Measurements from ENCODE around the gene ALDH2. TPM values are rescaled to one million over a fixed set of nuclear protein-coding genes. Genes with fewer than 3 reads are reported as not detected.

ALDH2 gene
- total and polyA plus RNA-seq, 8 donors: 22.3 to 80.2 (median 40.6) TPM

DNA sequence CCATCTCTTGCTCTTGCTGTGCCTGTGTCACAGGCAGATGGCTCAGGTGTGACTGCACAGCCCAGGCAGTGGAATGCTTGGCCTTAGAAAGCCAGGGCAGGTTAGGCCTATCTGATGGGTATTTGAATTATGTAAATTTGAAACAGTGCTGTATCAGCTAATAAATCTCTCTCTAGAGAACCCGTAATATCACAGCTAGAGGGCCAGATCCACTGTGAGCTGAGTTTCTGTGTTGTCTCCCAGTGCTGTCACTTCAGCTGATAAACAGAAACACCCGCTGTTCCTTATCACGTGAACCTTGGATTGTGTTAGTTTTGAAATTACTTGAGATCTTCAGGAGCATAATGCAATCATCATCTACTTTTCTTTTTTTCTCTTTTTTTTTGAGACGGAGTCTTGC is 21.5 kb upstream of the ALDH2 start:
- intact Hi-C loops (cut with DNase I): no loop called here
- FAIRE-seq (no peak), DNase-seq (no peak), ATAC-seq (no peak)
- TF ChIP-seq, protein P1, sequence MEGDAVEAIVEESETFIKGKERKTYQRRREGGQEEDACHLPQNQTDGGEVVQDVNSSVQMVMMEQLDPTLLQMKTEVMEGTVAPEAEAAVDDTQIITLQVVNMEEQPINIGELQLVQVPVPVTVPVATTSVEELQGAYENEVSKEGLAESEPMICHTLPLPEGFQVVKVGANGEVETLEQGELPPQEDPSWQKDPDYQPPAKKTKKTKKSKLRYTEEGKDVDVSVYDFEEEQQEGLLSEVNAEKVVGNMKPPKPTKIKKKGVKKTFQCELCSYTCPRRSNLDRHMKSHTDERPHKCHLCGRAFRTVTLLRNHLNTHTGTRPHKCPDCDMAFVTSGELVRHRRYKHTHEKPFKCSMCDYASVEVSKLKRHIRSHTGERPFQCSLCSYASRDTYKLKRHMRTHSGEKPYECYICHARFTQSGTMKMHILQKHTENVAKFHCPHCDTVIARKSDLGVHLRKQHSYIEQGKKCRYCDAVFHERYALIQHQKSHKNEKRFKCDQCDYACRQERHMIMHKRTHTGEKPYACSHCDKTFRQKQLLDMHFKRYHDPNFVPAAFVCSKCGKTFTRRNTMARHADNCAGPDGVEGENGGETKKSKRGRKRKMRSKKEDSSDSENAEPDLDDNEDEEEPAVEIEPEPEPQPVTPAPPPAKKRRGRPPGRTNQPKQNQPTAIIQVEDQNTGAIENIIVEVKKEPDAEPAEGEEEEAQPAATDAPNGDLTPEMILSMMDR (IDR thresholded peaks at IDR 0.05): no peak
- Histone ChIP-seq H3K9me3 (no peaks in the 10 kb centered on the region), H3K4me1 (peaks cover 0 to 17% (median 15%) of the 10 kb centered on the region in 3 donors), H3K27me3 (no peaks in the 10 kb centered on the region), H3K36me3 (peaks cover 0 to 45% (median 3%) of the 10 kb centered on the region in 3 donors), H3K4me3 (no peak overlapping the region), H3K27ac (no peak overlapping the region)
- WGBS, 2 donors: 72 to 76% methylated on average over 4 of the region's 4 CpGs

DNA sequence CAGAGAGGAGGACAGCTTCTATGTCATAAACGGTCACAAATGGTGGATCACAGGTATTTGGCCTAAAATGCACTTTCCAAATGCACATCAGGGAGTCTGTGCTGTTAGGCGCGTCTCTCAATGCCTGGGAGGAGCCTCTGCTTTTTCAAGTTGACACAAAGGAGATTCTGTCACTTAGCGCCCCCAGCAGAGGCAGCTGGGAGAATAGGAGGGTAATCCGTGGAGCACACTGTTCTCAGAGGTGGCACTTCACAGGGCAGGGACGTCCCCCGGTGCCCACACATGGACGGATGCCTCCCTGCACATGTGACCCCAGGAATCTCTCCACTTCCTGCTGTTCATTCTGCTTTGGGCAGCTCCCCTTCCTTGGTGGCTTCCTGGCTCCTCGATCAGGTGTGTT is 19.4 kb upstream of the ALDH2 start:
- TF ChIP-seq, protein P1 (IDR thresholded peaks at IDR 0.05): no peak
- Histone ChIP-seq H3K36me3 (peaks cover 0 to 53% (median 3%) of the 10 kb centered on the region in 3 donors), H3K9me3 (no peaks in the 10 kb centered on the region), H3K27ac (no peak overlapping the region), H3K4me1 (no peaks in the 10 kb centered on the region), H3K4me3 (no peak overlapping the region), H3K27me3 (no peaks in the 10 kb centered on the region)
- intact Hi-C loops (cut with DNase I): no loop called here
- DNase-seq (no peak), ATAC-seq (no peak), FAIRE-seq (no peak)
- WGBS, 2 donors: 81 to 87% methylated on average over 9 of the region's 9 CpGs

DNA sequence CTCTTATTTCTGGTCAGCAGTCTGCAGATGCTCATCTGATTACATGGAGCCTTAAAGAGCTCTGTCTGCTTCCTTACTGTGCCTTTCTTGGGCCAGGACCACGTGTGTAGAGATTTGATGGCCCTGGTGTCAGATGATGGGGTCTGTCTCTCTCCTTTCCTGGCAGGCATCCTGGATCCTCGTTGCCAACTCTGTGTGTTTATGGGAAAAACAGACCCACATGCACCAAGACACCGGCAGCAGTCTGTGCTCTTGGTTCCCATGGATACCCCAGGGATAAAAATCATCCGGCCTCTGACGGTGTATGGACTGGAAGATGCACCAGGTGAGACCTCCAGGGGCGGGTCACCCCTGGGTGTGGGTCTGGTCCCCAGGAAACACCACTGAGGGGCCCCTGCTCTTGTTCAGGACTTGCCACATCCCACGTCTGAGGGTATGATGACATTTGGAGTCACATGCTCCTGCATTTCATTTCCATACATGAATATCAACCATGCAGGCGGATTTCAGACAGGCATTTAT is 18.5 kb upstream of the ALDH2 start:
- 78 to 81% methylated on average over 8 of the region's 8 CpGs for WGBS, 2 donors
- no peak overlapping the region for H3K4me3 ChIP-seq
- FAIRE-seq (no peak), ATAC-seq (no peak), DNase-seq (no peak)
- no peaks in the 10 kb centered on the region for H3K9me3 ChIP-seq
- no peaks in the 10 kb centered on the region for H3K4me1 ChIP-seq
- no peak overlapping the region for H3K27ac ChIP-seq
- H3K27me3 ChIP-seq: no peaks in the 10 kb centered on the region
- TF ChIP-seq, protein P1 (IDR thresholded peaks at IDR 0.05): no peak
- H3K36me3 ChIP-seq: peaks cover 0 to 53% (median 3%) of the 10 kb centered on the region in 3 donors
- intact Hi-C loops (cut with DNase I): no loop called here

DNA sequence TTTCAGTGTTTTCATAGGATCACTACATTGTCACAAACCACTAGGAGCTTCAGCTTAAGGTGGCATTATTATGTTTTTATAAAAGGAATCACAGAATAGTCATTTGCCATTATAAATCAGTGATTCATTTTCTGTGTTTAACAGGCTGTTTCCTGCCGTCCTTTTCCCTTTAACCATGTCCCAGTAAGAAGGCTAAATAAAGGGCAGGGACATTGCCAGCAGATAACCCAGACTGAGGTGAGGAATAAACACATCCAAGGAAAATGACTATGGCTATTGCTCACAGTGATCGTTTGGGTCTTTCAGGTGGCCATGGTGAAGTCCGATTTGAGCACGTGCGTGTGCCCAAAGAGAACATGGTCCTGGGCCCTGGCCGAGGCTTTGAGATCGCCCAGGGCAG is 17.9 kb upstream of the ALDH2 start:
- TF ChIP-seq, protein P1 (IDR thresholded peaks at IDR 0.05): no peak
- no peaks in the 10 kb centered on the region for H3K27me3 ChIP-seq
- no peak for ATAC-seq
- peaks cover 0 to under 1% (median 0%) of the 10 kb centered on the region in 3 donors for H3K4me1 ChIP-seq
- no peaks in the 10 kb centered on the region for H3K9me3 ChIP-seq
- DNase-seq: no peak
- peaks cover 0 to 53% (median 3%) of the 10 kb centered on the region in 3 donors for H3K36me3 ChIP-seq
- intact Hi-C loops (cut with DNase I): no loop called here
- H3K4me3 ChIP-seq: no peak overlapping the region
- no peak overlapping the region for H3K27ac ChIP-seq
- FAIRE-seq: no peak
- 88 to 91% methylated on average over 7 of the region's 7 CpGs for WGBS, 2 donors

DNA sequence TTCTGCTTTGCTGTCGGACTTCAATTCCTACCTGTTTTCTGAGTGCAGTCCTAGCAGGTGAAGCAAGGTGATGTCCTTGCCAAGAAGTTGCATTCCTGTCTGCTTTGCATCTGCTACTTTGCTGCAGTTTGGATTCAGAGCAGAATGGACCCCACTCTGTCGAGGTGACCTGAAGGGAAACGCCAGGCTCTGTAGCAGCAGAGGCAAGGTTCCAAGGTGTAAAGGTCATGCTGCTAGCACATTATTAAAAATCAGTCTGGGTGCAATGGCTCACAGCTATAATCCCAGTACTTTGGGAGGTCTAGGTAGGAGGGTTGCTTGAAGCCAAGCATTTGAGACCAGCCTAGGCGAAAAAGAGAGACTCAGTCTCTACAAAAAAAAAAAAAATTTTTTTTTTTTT is 17.3 kb upstream of the ALDH2 start:
- Histone ChIP-seq H3K36me3 (peaks cover 0 to 53% (median 3%) of the 10 kb centered on the region in 3 donors), H3K27ac (no peak overlapping the region), H3K4me1 (peaks cover 0 to 3% (median 0%) of the 10 kb centered on the region in 3 donors), H3K9me3 (no peaks in the 10 kb centered on the region), H3K27me3 (no peaks in the 10 kb centered on the region), H3K4me3 (no peak overlapping the region)
- no peak for DNase-seq
- FAIRE-seq: no peak
- ATAC-seq: no peak
- 69% methylated on average over 4 of the region's 4 CpGs for WGBS, 2 donors
- intact Hi-C loops (cut with DNase I): no loop called here
- TF ChIP-seq, protein P1 (IDR thresholded peaks at IDR 0.05): no peak

Data from pancreas (tissue), 10 donors.